C4-2B (cell line): ENCODE results near the gene PDLIM5.

ENCODE experiments used
- CTCF ChIP-seq: fragments of 450-650 bp; conservative IDR thresholded peaks from 2 replicates; pipeline ENCODE4 v1.5.1; 2017; ENCODE audit warnings: mild to moderate bottlenecking
- ZFX ChIP-seq: fragments of 450-650 bp; IDR thresholded peaks from 2 replicates; pipeline ENCODE4 v1.6.1; 2017

- TF ChIP-seq CTCF (no peak), ZFX (no peak)
Observed at GRCh38 chr4:94466923-94467322, 15.2 kb downstream of the PDLIM5 start.
